Measurements from ENCODE around the gene WDR90. TPM values are rescaled to one million over a fixed set of nuclear protein-coding genes. Genes with fewer than 3 reads are reported as not detected.

The WDR90 gene
- polyA plus RNA-seq, 4 donors, result 23.5 to 76.1 (median 52.9) TPM

GRCh38 chr16:716768-717325, 67.7 kb downstream of the WDR90 start:
- no peak for DNase-seq (ENCODE audit: low read depth in 4 of 4, low spot score in 2 of 4)

Other genes starting within 250 kb of the WDR90 start
- 10 to 100 TPM; 28.1 to 42.0 (median 31.9) TPM for gene DECR2, start 247.5 kb upstream of the WDR90 start, polyA plus RNA-seq (ENCODE audit: insufficient read length in 4 of 4)
- 100 to 1,000 TPM in 2 of 4 donors, 10 to 100 TPM in 2; 72.9 to 144 (median 109) TPM for gene RAB11FIP3, start 223.7 kb upstream of the WDR90 start, polyA plus RNA-seq (ENCODE audit: insufficient read length in 4 of 4)
- gene CAPN15, start 121.7 kb upstream of the WDR90 start, polyA plus RNA-seq (ENCODE audit: insufficient read length in 4 of 4), result 10 to 100 TPM; 20.0 to 40.2 (median 32.6) TPM
- 10 to 100 TPM in 3 of 4 donors, 1 to 10 TPM in 1; 8.2 to 20.3 (median 16.6) TPM for gene PRR35, start 89.0 kb upstream of the WDR90 start, polyA plus RNA-seq (ENCODE audit: insufficient read length in 4 of 4)
- gene NHLRC4, start 82.4 kb upstream of the WDR90 start, polyA plus RNA-seq (ENCODE audit: insufficient read length in 4 of 4), result 10 to 100 TPM in 1 of 4 donors, 1 to 10 TPM in 3; 7.3 to 13.7 (median 8.3) TPM
- gene PIGQ, start 79.4 kb upstream of the WDR90 start, polyA plus RNA-seq (ENCODE audit: insufficient read length in 4 of 4), result 10 to 100 TPM; 44.9 to 92.7 (median 76.9) TPM
- 10 to 100 TPM; 15.4 to 32.2 (median 24.8) TPM for gene RAB40C, start 59.3 kb upstream of the WDR90 start, polyA plus RNA-seq (ENCODE audit: insufficient read length in 4 of 4)
- 1 to 10 TPM in 3 of 4 donors, under 1 TPM in 1; 0.83 to 3.7 (median 2.3) TPM for gene WFIKKN1, start 18.4 kb upstream of the WDR90 start, polyA plus RNA-seq (ENCODE audit: insufficient read length in 4 of 4)
- 10 to 100 TPM; 40.1 to 81.6 (median 60.1) TPM for gene METTL26, start 13.1 kb upstream of the WDR90 start, polyA plus RNA-seq (ENCODE audit: insufficient read length in 4 of 4)
- gene MCRIP2, start 7.5 kb upstream of the WDR90 start, polyA plus RNA-seq (ENCODE audit: insufficient read length in 4 of 4), result 10 to 100 TPM; 13.6 to 30.9 (median 25.1) TPM
- gene RHOT2, start 18.8 kb downstream of the WDR90 start, polyA plus RNA-seq (ENCODE audit: insufficient read length in 4 of 4), result 100 to 1,000 TPM in 1 of 4 donors, 10 to 100 TPM in 3; 53.4 to 131 (median 95.7) TPM
- gene RHBDL1, start 26.3 kb downstream of the WDR90 start, polyA plus RNA-seq (ENCODE audit: insufficient read length in 4 of 4), result 1 to 10 TPM; 1.1 to 3.4 (median 1.7) TPM
- 100 to 1,000 TPM; 110 to 187 (median 117) TPM for gene STUB1, start 31.0 kb downstream of the WDR90 start, polyA plus RNA-seq (ENCODE audit: insufficient read length in 4 of 4)
- 10 to 100 TPM; 55.7 to 85.7 (median 69.2) TPM for gene JMJD8, start 35.0 kb downstream of the WDR90 start, polyA plus RNA-seq (ENCODE audit: insufficient read length in 4 of 4)
- gene WDR24, start 41.0 kb downstream of the WDR90 start, polyA plus RNA-seq (ENCODE audit: insufficient read length in 4 of 4), result 10 to 100 TPM in 3 of 4 donors, 1 to 10 TPM in 1; 9.1 to 18.3 (median 13.1) TPM
- 1 to 10 TPM in 2 of 4 donors, under 1 TPM in 2; 0.69 to 1.7 (median 1.2) TPM for gene FBXL16, start 56.4 kb downstream of the WDR90 start, polyA plus RNA-seq (ENCODE audit: insufficient read length in 4 of 4)
- gene METRN, start 65.8 kb downstream of the WDR90 start, polyA plus RNA-seq (ENCODE audit: insufficient read length in 4 of 4), result 10 to 100 TPM in 2 of 4 donors, 1 to 10 TPM in 2; 4.7 to 14.0 (median 11.8) TPM
- gene ANTKMT, start 71.8 kb downstream of the WDR90 start, polyA plus RNA-seq (ENCODE audit: insufficient read length in 4 of 4), result 10 to 100 TPM; 11.3 to 32.8 (median 21.2) TPM
- gene CCDC78, start 77.1 kb downstream of the WDR90 start, polyA plus RNA-seq (ENCODE audit: insufficient read length in 4 of 4), result 1 to 10 TPM; 1.1 to 4.3 (median 3.4) TPM
- gene HAGHL, start 77.7 kb downstream of the WDR90 start, polyA plus RNA-seq (ENCODE audit: insufficient read length in 4 of 4), result 1 to 10 TPM; 1.9 to 7.7 (median 7.3) TPM
- gene CIAO3, start 91.6 kb downstream of the WDR90 start, polyA plus RNA-seq (ENCODE audit: insufficient read length in 4 of 4), result 10 to 100 TPM; 21.7 to 32.2 (median 27.6) TPM
- gene MSLN, start 111.4 kb downstream of the WDR90 start, polyA plus RNA-seq (ENCODE audit: insufficient read length in 4 of 4), result 10 to 100 TPM; 11.6 to 26.2 (median 20.2) TPM
- gene RPUSD1, start 139.0 kb downstream of the WDR90 start, polyA plus RNA-seq (ENCODE audit: insufficient read length in 4 of 4), result 10 to 100 TPM in 3 of 4 donors, 1 to 10 TPM in 1; 9.7 to 18.5 (median 16.5) TPM
- 10 to 100 TPM; 16.0 to 47.6 (median 28.0) TPM for gene CHTF18, start 139.3 kb downstream of the WDR90 start, polyA plus RNA-seq (ENCODE audit: insufficient read length in 4 of 4)
- under 1 TPM in 3 of 4 donors, not detected in 1; 0.17 to 0.49 (median 0.27) TPM for gene GNG13, start 151.4 kb downstream of the WDR90 start, polyA plus RNA-seq (ENCODE audit: insufficient read length in 4 of 4)

All from left renal cortex interstitium (tissue), 4 donors.